Uterus (tissue), 2 donors: ENCODE results near the gene TRIP4.

Experiments used
- POLR2A ChIP-seq, 2 donors: fragments of 450-650 bp; IDR thresholded peaks; one replicate each; pipeline ENCODE4 v1.6.1; 2016; ENCODE audit warnings: antibody characterized with exemption in 2 of 2, mild to moderate bottlenecking in 1 of 2, moderate library complexity in 1 of 2
- TF ChIP-seq, protein P1 (sequence below), 4 experiments: fragments of 200-600 bp in 2 of 4; fragments of 450-650 bp in 2 of 4; sonication (generic) in 2 of 4; IDR thresholded peaks; one replicate each; pipeline ENCODE4 v1.5.1; 2016 to 2019; ENCODE audit warnings: antibody characterized with exemption in 4 of 4, mild to moderate bottlenecking in 2 of 4, moderate library complexity in 1 of 4

GRCh38 chr15:64422697-64423096, 35.1 kb downstream of the TRIP4 start:
- TF ChIP-seq, protein P1, sequence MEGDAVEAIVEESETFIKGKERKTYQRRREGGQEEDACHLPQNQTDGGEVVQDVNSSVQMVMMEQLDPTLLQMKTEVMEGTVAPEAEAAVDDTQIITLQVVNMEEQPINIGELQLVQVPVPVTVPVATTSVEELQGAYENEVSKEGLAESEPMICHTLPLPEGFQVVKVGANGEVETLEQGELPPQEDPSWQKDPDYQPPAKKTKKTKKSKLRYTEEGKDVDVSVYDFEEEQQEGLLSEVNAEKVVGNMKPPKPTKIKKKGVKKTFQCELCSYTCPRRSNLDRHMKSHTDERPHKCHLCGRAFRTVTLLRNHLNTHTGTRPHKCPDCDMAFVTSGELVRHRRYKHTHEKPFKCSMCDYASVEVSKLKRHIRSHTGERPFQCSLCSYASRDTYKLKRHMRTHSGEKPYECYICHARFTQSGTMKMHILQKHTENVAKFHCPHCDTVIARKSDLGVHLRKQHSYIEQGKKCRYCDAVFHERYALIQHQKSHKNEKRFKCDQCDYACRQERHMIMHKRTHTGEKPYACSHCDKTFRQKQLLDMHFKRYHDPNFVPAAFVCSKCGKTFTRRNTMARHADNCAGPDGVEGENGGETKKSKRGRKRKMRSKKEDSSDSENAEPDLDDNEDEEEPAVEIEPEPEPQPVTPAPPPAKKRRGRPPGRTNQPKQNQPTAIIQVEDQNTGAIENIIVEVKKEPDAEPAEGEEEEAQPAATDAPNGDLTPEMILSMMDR (IDR thresholded peaks at IDR 0.05) = no peak
- TF ChIP-seq POLR2A (IDR thresholded peaks at IDR 0.05) = no peak
